Lower leg skin (tissue), 3 donors: Measurements from ENCODE around the gene C15orf39.

Experiments used
- CTCF ChIP-seq, 3 donors: fragments of 450-650 bp; IDR thresholded peaks; one replicate each; pipeline ENCODE4 v1.5.1; 2016; ENCODE audit warnings: antibody characterized with exemption in 3 of 3, mild to moderate bottlenecking in 3 of 3, moderate library complexity in 2 of 3
- POLR2A ChIP-seq, 2 donors: fragments of 450-650 bp; IDR thresholded peaks; one replicate each; pipeline ENCODE4 v1.6.1; 2016 to 2017; ENCODE audit warnings: antibody characterized with exemption in 2 of 2, mild to moderate bottlenecking in 1 of 2, moderate library complexity in 1 of 2

GRCh38 chr15:75152382-75153079, 49.2 kb upstream of the C15orf39 start:
- no peak for TF ChIP-seq CTCF (IDR thresholded peaks at IDR 0.05)
- TF ChIP-seq POLR2A (IDR thresholded peaks at IDR 0.05) = no peak
